Measurements from ENCODE around the gene SMNDC1. TPM values are rescaled to one million over a fixed set of nuclear protein-coding genes. Genes with fewer than 3 reads are reported as not detected.
A peak's percentile ranks its signal among the peaks of the same experiment; 100 is the strongest.
"Not testable (repeated sequence)": the region's sequence is repeated elsewhere in the genome, so short reads cannot be mapped to it uniquely, and the experiment has no call there.

SMNDC1 gene
- total and polyA plus RNA-seq, 7 donors: 10.2 to 19.7 (median 13.3) TPM

GRCh38 chr10:110252151-110252550 is 52.6 kb downstream of the SMNDC1 start:
- H3K4me1 ChIP-seq: peaks cover 0 to 25% (median 4%) of the 10 kb centered on the region in 4 donors
- H3K9me3 ChIP-seq: no peaks in the 10 kb centered on the region
- no peak overlapping the region for H3K4me3 ChIP-seq
- 90 to 92% methylated on average over 1 of the region's 1 CpG for WGBS, 2 donors
- no peak for TF ChIP-seq POLR2A (IDR thresholded peaks at IDR 0.05)
- no peak for TF ChIP-seq CTCF (IDR thresholded peaks at IDR 0.05)
- no peak for TF ChIP-seq POLR2AphosphoS5 (IDR thresholded peaks at IDR 0.05)
- TF ChIP-seq EP300 (IDR thresholded peaks at IDR 0.05): no peak
- peak overlapping the region in 2 of 4 donors; percentile 8 to 39 for H3K27ac ChIP-seq
- H3K27me3 ChIP-seq: no peaks in the 10 kb centered on the region
- intact Hi-C loops (cut with DNase I): no loop called here
- DNase-seq: no peak
- H3K36me3 ChIP-seq: no peaks in the 10 kb centered on the region

- H3K27me3 ChIP-seq; intact Hi-C loops (cut with DNase I); H3K36me3 ChIP-seq; DNase-seq; H3K4me3 ChIP-seq; H3K9me3 ChIP-seq: not testable (repeated sequence)
- peak overlapping the region in 2 of 4 donors; percentile 8 to 39 for H3K27ac ChIP-seq
- 75 to 83% methylated on average over 1 of the region's 1 CpG for WGBS, 2 donors
- H3K4me1 ChIP-seq: peaks cover 0 to 25% (median 4%) of the 10 kb centered on the region in 4 donors
Observed at GRCh38 chr10:110251392-110251791, 53.3 kb downstream of the SMNDC1 start.

- intact Hi-C loops (cut with DNase I); H3K27me3 ChIP-seq; H3K4me3 ChIP-seq; H3K27ac ChIP-seq; DNase-seq; H3K9me3 ChIP-seq: not testable (repeated sequence)
- H3K4me1 ChIP-seq: peaks cover 0 to 30% (median 6%) of the 10 kb centered on the region in 4 donors
- H3K36me3 ChIP-seq: peaks cover 0 to 15% (median 5%) of the 10 kb centered on the region in 4 donors
- WGBS, 2 donors: 83 to 94% methylated on average over 1 of the region's 1 CpG
Observed at GRCh38 chr10:110249489-110249888, 55.2 kb downstream of the SMNDC1 start.

- H3K9me3 ChIP-seq; H3K27ac ChIP-seq; DNase-seq; intact Hi-C loops (cut with DNase I); H3K4me3 ChIP-seq; H3K27me3 ChIP-seq: not testable (repeated sequence)
- Histone ChIP-seq H3K36me3 (peaks cover 0 to 15% (median 5%) of the 10 kb centered on the region in 4 donors), H3K4me1 (peaks cover 0 to 39% (median 14%) of the 10 kb centered on the region in 4 donors)
- 86 to 95% methylated on average over 4 of the region's 5 CpGs for WGBS, 2 donors
Observed at GRCh38 chr10:110247833-110248232, 56.9 kb downstream of the SMNDC1 start.

- no peak for DNase-seq
- H3K4me3 ChIP-seq: no peak overlapping the region
- no peaks in the 10 kb centered on the region for H3K27me3 ChIP-seq
- intact Hi-C loops (cut with DNase I): no loop called here
- WGBS, 2 donors: 86 to 93% methylated on average over 3 of the region's 3 CpGs
- TF ChIP-seq CTCF (IDR thresholded peaks at IDR 0.05): no peak
- no peak for TF ChIP-seq EP300 (IDR thresholded peaks at IDR 0.05)
- no peak for TF ChIP-seq POLR2A (IDR thresholded peaks at IDR 0.05)
- TF ChIP-seq POLR2AphosphoS5 (IDR thresholded peaks at IDR 0.05): no peak
- H3K27ac ChIP-seq: no peak overlapping the region
- H3K4me1 ChIP-seq: peaks cover 0 to 46% (median 10%) of the 10 kb centered on the region in 4 donors
- peaks cover 0 to 15% (median 5%) of the 10 kb centered on the region in 4 donors for H3K36me3 ChIP-seq
- no peaks in the 10 kb centered on the region for H3K9me3 ChIP-seq
Observed at GRCh38 chr10:110244550-110244949, 60.2 kb downstream of the SMNDC1 start.

- Histone ChIP-seq H3K9me3 (no peaks in the 10 kb centered on the region), H3K27ac (no peak overlapping the region), H3K36me3 (peaks cover 0 to 18% (median 5%) of the 10 kb centered on the region in 4 donors), H3K27me3 (no peaks in the 10 kb centered on the region), H3K4me3 (no peak overlapping the region), H3K4me1 (peaks cover 0 to 43% (median 10%) of the 10 kb centered on the region in 4 donors)
- DNase-seq: no peak
- intact Hi-C loops (cut with DNase I): no loop called here
- WGBS, 2 donors: 91 to 93% methylated on average over 1 of the region's 1 CpG
- TF ChIP-seq CTCF (IDR thresholded peaks at IDR 0.05): no peak
- TF ChIP-seq POLR2A (IDR thresholded peaks at IDR 0.05): no peak
- no peak for TF ChIP-seq EP300 (IDR thresholded peaks at IDR 0.05)
- no peak for TF ChIP-seq POLR2AphosphoS5 (IDR thresholded peaks at IDR 0.05)
Observed at GRCh38 chr10:110242511-110242910, 62.2 kb downstream of the SMNDC1 start.
